Hematopoietic multipotent progenitor cell treated with erythropoietin and hydrocortisone succinate and interleukin-3 and kit ligand, for 8 days (in vitro differentiated cells): ENCODE measurements around the gene CDC42BPB.
"Not testable (repeated sequence)": the region's sequence is repeated elsewhere in the genome, so short reads cannot be mapped to it uniquely, and the experiment has no call there.

Source experiments
- DNase-seq: peaks from one replicate; pipeline ENCODE4 v3.0.0-alpha.2; 2015

Gene CDC42BPB

DNA sequence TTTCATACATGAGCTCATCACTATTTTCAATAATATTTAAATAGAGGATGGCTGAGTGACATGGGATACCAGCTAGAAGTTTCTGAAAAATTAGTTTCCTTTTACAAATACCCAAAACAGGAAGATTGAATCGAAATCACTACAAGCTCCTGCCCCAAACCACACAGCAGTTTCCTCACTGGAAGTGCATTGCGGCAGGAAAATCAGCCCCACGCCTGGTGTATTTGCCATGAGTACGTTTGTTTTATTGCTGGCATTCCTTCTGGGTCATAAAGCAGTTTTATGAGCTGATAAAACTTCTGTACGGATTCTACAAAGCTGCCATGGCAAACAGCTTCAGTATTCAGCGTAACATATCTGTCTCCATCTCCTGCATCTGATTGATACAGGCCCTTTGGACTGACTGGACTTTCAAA lies 23.7 kb downstream of the CDC42BPB start:
- no peak for DNase-seq

GRCh38 chr14:103031956-103032355 lies 25.4 kb downstream of the CDC42BPB start:
- DNase-seq: no peak

DNA sequence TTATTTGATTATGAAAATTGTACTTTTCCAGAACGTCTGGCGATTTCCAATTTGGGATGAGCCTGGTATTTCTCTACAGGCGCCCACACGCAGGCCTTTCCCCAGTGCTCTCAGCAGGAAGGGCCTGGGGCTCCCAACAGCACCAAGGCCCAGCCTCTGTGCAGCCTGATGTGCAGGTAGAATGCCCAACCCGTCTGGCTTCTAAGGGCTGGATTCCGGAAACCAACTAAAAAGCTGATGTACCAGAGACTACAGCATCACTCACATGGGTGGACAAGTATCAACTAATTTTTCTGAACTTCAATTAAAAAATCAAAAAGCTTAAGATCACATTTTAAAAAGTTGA lies 25.8 kb downstream of the CDC42BPB start:
- DNase-seq: no peak

DNA sequence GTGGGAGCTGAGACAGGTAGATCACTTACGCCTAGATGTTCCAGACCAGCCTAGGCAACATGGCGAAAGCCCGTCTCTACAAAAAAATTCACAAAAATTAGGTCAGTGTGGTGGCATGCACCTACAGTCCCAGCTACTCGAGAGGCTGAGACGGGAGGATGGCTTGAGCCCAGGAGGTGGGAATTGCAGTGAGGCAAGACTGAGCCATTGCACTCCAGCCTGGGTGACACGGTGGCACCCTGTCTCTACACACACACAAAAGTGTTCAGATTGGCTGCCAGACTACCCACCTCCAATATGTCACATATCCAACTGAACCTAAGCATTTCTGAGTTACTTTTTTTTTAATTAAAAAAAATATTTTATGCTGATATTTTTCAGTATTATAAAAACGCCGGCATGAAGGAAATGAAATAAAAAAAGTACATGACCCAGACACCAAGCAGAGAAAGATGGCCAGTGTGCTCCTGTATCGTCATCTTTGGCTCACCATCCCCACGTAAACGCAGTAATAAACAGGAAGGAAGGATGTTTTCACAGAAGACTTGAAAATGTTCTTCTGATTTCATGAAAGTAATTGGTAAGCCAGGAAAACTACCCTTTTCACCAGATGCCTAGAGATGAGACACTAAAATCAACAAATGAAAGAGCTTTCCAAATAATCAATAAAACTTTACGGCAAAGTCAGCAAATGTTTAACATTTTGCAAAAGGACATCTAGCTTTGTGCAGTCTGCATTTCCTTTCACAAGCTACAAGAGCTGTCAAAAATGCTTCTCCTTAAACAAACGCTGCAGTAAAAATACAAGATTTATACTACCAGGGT lies 26.4 kb downstream of the CDC42BPB start:
- no peak for DNase-seq

- no peak for DNase-seq
Measured at GRCh38 chr14:103029936-103030335, 27.4 kb downstream of the CDC42BPB start.

- no peak for DNase-seq
Measured at GRCh38 chr14:103028772-103029171, 28.6 kb downstream of the CDC42BPB start.

DNA sequence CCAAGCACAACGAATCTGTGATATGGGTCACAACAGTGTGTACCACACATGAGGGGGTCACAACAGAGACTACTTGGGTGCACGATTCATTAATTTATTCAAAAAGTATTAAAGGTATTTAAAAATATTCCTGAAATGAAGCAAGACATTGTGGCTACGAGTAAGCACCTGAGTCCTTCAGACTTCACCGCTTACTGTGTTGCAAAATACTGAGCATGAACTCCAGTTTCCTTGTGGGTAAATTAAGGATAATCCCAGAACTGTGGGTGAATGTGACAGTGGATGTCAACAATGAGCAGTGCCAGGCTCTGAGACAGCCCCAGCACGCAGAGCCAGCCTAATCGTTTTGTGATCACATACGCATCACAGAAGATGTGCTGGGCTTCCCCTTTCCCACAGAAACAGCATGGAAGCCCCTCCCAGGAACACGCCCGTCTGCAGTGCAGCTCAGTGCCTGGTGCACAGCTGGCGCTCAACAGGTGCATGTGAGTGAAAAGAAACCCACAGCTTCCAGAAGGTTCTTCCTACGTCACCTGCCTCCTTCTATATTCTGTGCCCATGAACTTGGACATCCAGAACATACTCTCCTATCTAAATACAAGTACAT lies 29.1 kb downstream of the CDC42BPB start:
- DNase-seq: no peak

GRCh38 chr14:103027451-103027850 lies 29.9 kb downstream of the CDC42BPB start:
- no peak for DNase-seq

DNA sequence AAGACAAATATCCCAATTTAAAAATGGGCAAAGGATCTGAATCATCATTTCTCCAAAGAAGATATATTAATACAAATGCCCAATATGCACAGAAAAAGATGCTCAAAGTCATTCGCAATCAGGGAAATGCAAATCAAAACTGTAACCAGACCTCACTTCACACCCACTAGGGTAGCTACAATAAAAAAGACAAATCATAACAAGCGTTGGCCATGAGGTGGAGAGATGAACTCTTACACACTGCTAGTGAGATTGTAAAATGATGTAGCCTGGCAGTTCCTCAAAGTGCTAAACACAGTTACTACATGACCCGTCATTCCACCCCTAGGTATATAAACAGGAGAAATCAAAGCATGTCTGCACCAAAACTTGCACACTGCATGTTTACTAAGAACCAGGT lies 30.4 kb downstream of the CDC42BPB start:
- no peak for DNase-seq

DNA sequence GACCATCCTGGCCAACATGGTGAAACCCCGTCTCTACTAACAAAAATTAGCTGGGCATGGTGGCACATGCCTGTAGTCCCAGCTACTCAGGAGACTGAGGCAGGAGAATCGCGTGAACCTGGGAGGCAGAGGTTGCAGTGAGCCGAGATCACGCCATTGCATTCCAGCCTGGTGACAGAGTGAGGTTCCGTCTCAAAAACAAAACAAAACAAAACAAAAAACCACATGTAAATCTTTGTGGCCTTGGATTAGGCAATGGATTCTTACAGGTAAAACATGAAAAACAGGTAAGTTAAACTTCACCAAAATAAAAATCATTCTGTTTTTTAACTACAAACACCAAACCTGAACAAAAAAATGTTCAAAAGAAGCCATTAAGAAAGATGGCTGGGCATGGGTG lies 31.2 kb downstream of the CDC42BPB start:
- DNase-seq: not testable (repeated sequence)

DNA sequence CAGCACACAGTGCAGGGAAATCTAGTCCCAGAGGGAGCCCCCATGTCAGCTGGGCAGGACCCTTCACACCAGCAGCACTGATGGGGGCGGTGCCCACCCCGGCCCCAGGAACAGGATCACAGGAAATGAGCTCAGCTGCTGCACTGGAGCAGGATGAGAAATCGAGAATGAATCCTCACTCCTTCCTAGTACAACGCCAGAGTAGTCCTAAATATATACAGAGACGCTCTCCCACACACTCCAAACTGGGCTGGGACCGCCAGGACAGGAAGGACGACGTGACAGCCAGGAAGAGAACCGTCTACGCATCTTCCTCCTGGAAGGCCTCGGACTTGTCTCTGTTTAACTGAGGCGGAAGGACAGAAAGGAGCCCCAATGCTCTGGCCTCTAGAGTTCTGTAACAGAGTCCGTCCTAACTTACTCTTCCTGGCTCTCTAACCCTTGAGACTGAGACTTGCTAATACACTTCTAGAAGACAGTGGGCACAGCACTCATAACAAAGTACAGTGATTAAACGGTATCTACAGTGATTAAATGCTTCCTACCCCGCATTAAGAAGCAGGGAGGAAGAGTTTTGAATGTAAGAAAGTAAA lies 33.4 kb downstream of the CDC42BPB start:
- no peak for DNase-seq

DNA sequence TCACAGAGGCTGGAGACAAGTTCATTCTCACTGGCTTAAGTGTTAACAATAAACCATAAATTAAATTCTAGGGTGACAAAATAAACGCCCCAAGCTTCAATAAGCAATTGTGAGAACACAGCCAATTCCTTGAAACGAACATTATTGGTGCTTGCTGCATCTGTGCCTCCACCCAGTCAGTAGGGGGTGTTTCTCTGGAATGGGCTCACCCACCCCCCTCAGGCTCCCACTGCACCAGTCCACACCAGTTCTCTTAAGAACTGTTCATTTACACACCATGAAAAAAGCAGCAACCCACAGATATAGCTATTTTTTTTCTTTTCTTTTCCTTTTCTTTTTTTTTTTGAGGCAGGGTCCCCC lies 34.7 kb downstream of the CDC42BPB start:
- no peak for DNase-seq

GRCh38 chr14:103022002-103022684 lies 35.2 kb downstream of the CDC42BPB start:
- DNase-seq: no peak

- no peak for DNase-seq
Measured at GRCh38 chr14:103021684-103022001, 35.7 kb downstream of the CDC42BPB start.

DNA sequence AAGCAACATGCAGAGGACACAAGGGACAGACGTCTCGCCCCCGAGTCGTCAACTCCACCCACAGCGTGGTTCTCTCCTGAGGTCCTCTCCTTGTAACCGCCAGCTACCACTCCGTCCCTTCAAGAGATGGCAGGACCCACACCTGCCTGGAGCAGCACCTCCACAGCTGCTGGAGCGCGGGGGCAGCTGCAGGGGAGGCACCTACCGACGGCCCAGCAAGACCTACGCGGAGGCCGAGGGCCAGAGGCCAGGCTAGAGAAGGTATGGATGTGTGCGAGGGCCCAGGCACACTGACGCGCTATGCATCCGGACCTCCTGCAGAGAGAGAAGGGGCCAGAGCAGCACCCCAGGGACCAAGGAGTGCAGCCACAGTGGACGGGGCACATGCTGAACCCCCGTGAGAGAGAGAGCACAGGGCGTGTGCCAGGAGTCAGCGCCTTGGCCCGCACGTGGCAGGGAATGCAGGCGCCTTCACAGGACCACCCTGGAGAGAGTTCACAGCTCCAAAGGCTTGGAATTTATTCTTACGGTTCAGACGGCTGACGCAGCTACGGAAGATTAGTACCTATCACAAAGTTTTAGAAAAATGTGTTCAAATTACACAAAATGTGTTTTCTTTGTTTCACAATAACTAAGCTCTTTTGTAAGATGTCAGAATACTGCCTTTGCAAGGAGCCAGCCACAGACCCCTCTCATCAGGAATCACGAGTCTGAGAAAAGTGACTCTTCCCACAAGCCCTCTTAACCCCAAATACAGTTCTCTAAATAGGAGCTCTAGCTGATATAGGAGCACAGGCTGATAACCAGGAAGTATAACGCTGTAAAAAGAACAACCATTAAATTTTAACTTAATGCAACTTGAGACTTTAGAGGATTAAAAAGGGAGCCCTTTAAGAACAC lies 36.8 kb downstream of the CDC42BPB start:
- no peak for DNase-seq

DNA sequence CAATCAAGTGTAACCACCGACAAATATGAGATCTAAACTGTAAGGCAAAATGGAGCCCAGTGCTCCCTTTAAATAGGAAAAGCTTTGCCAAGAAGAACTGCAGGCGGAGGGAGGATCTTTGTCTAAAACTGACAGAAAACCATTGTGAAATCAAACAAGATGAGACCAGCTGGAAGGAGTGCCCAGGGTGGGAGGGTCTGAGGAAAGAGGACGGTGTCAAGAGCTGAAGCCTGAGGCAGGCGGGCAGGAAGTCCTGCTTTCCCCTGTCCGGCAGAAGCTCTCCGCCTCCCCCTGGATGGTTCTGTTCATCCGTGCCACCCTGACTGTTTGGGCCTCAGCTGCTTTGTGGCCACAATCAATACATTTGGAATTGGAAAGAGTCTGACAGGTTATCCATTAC lies 37.5 kb downstream of the CDC42BPB start:
- no peak for DNase-seq

GRCh38 chr14:103019236-103019635 lies 38.1 kb downstream of the CDC42BPB start:
- DNase-seq: no peak

- DNase-seq: no peak
Measured at GRCh38 chr14:103016594-103016993, 40.8 kb downstream of the CDC42BPB start.

DNA sequence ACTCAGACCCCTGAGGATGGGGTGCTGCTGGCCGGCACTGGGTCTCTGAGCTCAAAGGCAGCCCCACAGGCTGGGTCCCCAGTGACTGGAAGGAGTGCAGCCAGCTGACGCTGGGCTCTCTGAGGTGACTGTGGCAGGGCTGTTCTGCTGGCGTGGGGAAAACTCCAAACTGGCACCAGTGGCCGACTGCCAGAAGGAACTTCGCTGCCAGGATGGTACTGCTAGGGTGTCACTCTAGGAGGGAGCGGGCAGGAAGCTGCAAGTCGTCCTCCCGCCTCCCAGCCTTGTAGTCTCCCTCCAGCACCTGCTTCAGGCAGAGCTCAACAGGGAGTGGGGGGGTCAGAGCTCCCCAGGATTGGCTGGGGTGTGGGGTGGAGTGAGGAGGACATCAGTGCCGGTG lies 41.3 kb downstream of the CDC42BPB start:
- no peak for DNase-seq

- DNase-seq: no peak
Measured at GRCh38 chr14:103015426-103015825, 41.9 kb downstream of the CDC42BPB start.

DNA sequence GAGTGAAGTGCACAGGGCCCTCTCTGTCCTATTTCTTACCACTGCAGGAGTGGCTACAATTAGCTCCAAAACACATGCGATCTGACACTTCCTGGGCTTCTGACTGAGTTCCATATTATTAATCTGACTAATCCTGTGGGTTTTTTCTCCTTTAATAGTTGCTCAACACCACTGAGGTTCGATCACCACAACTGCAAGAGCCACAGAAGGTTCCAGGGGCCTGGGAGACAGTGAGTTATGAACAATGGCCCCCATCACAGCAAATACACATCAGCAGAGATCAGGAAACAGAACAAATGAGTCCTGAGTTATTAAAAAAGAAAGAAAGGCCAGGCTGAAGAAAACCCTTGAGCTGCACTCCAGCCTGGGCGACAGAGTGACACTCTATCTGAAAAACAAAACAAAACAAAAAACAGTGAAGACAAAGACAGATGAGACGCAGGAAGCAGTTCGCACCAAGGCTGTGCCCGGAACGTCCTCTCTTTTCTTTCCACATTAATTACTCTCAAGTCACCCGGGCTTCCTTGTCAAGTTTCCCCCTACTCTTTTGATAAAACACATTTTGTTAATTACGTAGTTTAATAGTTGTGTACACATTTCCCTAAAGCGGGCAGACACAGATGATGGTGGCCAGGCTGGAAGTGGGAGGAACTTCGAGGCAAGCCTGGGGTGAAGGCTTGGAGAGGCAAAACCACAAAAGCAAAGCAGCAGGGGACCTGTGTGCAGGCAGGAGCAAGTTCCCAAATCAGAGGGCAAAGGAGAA lies 42.7 kb downstream of the CDC42BPB start:
- no peak for DNase-seq

- DNase-seq: no peak
Measured at GRCh38 chr14:103013028-103013427, 44.3 kb downstream of the CDC42BPB start.
